D721Med (cell line): Measurements from ENCODE around the gene C1orf216.

Experiments used
- DNase-seq: peaks from one replicate; pipeline ENCODE4 v3.0.0; 2011; ENCODE audit warnings: low spot score; ENCODE audit not compliant: insufficient read length
- FAIRE-seq: peaks from 2 replicates; lab custom pipeline; 2011; peaks lifted over from hg19 to GRCh38; lab: Jason Lieb, UNC
- TF ChIP-seq, protein P1 (sequence below): IDR thresholded peaks from 2 replicates; pipeline ENCODE4 v1.5.1; 2012; ENCODE audit warnings: mild to moderate bottlenecking, control low read depth; ENCODE audit not compliant: insufficient read depth; ENCODE audit errors: missing control alignments

C1orf216 gene

DNA sequence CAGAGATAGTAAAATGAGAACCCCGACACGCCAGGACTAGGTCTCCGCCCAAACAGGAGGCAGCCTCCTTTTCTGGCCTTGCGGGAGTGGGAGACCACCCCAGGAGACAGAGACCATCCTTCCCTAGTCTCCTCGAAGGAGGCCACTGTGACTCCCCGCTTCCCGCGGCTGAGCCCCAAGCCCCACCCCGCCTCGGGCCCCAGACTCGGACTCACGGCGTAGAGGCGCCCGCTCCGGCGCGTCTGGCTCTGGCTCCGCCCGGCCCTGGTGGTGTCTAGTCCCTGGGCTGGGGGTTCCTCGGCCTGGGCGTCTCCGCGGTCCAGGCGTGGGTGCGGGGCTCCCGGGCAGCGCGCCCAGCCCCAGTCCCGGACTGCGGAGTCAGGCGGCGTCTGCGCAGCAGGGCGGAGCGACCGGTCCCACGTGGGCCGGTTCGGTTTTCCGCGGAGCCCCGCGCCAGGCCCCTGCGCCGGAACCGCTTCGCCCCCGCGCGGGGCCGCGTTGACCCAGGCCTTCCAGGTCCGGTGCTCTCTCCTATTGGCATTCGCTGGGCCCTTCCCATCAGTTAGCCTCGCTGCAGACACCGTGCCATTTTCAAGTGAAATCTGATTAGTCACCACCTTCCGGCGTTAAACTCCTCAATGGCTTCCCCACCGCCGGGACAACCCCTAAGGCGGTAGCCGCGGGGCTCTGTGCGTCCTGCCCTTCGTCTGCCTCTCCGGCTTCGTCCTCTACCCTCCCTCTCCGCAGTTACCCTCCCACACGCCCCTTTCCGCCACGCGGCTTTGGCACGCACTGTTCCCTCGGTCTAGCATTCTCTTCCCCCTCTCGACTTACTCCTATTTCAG, at the start of gene C1orf216:
C1orf216 (minus strand) TSS at position 393 of the 845 bp plus-strand sequence. CDS start 2,563 bp downstream, outside the sequence.
- DNase-seq: peak; percentile 49
- no peak for FAIRE-seq
- TF ChIP-seq, protein P1, sequence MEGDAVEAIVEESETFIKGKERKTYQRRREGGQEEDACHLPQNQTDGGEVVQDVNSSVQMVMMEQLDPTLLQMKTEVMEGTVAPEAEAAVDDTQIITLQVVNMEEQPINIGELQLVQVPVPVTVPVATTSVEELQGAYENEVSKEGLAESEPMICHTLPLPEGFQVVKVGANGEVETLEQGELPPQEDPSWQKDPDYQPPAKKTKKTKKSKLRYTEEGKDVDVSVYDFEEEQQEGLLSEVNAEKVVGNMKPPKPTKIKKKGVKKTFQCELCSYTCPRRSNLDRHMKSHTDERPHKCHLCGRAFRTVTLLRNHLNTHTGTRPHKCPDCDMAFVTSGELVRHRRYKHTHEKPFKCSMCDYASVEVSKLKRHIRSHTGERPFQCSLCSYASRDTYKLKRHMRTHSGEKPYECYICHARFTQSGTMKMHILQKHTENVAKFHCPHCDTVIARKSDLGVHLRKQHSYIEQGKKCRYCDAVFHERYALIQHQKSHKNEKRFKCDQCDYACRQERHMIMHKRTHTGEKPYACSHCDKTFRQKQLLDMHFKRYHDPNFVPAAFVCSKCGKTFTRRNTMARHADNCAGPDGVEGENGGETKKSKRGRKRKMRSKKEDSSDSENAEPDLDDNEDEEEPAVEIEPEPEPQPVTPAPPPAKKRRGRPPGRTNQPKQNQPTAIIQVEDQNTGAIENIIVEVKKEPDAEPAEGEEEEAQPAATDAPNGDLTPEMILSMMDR: no peak

- FAIRE-seq: no peak
- TF ChIP-seq, protein P1: no peak
These were observed 45.6 kb upstream of the C1orf216 start for GRCh38 chr1:35764283-35764682.

GRCh38 chr1:35763201-35763600, 44.5 kb upstream of the C1orf216 start:
- TF ChIP-seq, protein P1: no peak
- DNase-seq: no peak
- FAIRE-seq: peak; percentile 80

More at GRCh38 chr1:35764283-35764682, 45.6 kb upstream of the C1orf216 start:
- DNase-seq: no peak

GRCh38 chr1:35762141-35762540, 43.5 kb upstream of the C1orf216 start:
- no peak for FAIRE-seq
- DNase-seq: no peak
- TF ChIP-seq, protein P1: no peak

- TF ChIP-seq, protein P1: no peak
- DNase-seq: no peak
- no peak for FAIRE-seq
These were observed 37.4 kb upstream of the C1orf216 start for GRCh38 chr1:35756064-35756463.

DNA sequence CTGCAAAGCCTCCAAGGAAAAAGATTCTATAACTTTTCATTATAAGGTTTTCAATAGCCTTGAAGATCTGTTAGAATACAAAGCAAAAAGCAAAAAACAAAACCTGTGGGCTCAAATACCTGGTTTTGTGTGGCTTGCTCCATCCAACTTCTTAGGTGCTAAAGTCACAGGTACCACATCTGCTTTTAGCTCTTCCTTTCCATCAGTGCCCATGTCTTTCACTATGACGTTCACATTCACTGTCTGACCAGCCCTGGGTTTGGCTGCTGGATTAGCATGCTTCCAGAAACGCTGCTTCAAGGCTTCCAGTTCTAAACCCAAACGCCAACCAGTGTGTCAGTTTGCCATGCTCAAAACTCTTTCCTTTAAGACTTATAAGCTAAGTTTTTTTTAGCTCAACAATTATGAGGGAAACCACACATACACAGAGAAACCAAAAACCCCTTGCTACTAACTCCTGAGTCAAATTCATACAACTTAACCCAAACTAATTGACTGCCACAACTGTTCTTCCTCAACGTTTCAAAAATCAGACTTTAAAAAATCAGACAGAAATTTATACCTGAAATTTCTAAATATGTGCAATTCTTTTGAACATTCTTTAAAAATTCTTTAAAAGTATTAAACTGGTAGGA, 35.1 kb upstream of the C1orf216 start:
- FAIRE-seq (no peak), DNase-seq (no peak)
- TF ChIP-seq, protein P1: no peak
